Upper lobe of left lung (tissue), 4 donors: Measurements from ENCODE around the gene TRIM25.

Experiments used
- EP300 ChIP-seq, 4 donors: sonication (generic); formaldehyde crosslinking; IDR thresholded peaks; one replicate each; pipeline ENCODE4 v1.5.1; 2017; ENCODE audit warnings: antibody characterized with exemption in 4 of 4, control low read depth in 2 of 4
- POLR2A ChIP-seq, 4 donors: fragments of 450-650 bp; IDR thresholded peaks; one replicate each; pipeline ENCODE4 v1.5.1; 2016 to 2017; ENCODE audit warnings: antibody characterized with exemption in 4 of 4, mild to moderate bottlenecking in 2 of 4
- POLR2AphosphoS5 ChIP-seq, 2 donors: sonication (generic); formaldehyde crosslinking; IDR thresholded peaks; one replicate each; pipeline ENCODE4 v1.5.1; 2017; ENCODE audit warnings: antibody characterized with exemption in 2 of 2
- TF ChIP-seq, protein P1 (sequence below), 6 experiments: fragments of 450-650 bp in 4 of 6; fragments of 200-600 bp in 2 of 6; sonication (generic) in 2 of 6; IDR thresholded peaks; one replicate each; pipeline ENCODE4 v1.5.1; 2016 to 2019; ENCODE audit warnings: antibody characterized with exemption in 6 of 6

GRCh38 chr17:56939869-56940484, 26.1 kb upstream of the TRIM25 start:
- TF ChIP-seq, protein P1, sequence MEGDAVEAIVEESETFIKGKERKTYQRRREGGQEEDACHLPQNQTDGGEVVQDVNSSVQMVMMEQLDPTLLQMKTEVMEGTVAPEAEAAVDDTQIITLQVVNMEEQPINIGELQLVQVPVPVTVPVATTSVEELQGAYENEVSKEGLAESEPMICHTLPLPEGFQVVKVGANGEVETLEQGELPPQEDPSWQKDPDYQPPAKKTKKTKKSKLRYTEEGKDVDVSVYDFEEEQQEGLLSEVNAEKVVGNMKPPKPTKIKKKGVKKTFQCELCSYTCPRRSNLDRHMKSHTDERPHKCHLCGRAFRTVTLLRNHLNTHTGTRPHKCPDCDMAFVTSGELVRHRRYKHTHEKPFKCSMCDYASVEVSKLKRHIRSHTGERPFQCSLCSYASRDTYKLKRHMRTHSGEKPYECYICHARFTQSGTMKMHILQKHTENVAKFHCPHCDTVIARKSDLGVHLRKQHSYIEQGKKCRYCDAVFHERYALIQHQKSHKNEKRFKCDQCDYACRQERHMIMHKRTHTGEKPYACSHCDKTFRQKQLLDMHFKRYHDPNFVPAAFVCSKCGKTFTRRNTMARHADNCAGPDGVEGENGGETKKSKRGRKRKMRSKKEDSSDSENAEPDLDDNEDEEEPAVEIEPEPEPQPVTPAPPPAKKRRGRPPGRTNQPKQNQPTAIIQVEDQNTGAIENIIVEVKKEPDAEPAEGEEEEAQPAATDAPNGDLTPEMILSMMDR (IDR thresholded peaks at IDR 0.05), result peak; percentile 44 to 82 (median 68)
- TF ChIP-seq POLR2A (IDR thresholded peaks at IDR 0.05) (no peak), POLR2AphosphoS5 (IDR thresholded peaks at IDR 0.05) (no peak), EP300 (IDR thresholded peaks at IDR 0.05) (no peak)
